VCaP (cell line): ENCODE measurements around the gene PTGES2.

Experiments used
- H3K27ac ChIP-seq: fragments of 450-650 bp; 2 replicates; pipeline ENCODE4 v1.5.1; 2017
- CTCF ChIP-seq: fragments of 450-650 bp; conservative IDR thresholded peaks from 2 replicates; pipeline ENCODE4 v1.5.1; 2017; ENCODE audit warnings: mild to moderate bottlenecking, moderate library complexity

PTGES2 gene

GRCh38 chr9:128123451-128124080, 4.0 kb downstream of the PTGES2 start:
- no peak for TF ChIP-seq CTCF
- H3K27ac ChIP-seq: no peak overlapping the region

- H3K27ac ChIP-seq: no peak overlapping the region
- no peak for TF ChIP-seq CTCF
These were observed 4.7 kb downstream of the PTGES2 start for GRCh38 chr9:128122809-128123175.

- no peak for TF ChIP-seq CTCF
- H3K27ac ChIP-seq: no peak overlapping the region
These were observed 5.4 kb downstream of the PTGES2 start for GRCh38 chr9:128121924-128122808.

DNA sequence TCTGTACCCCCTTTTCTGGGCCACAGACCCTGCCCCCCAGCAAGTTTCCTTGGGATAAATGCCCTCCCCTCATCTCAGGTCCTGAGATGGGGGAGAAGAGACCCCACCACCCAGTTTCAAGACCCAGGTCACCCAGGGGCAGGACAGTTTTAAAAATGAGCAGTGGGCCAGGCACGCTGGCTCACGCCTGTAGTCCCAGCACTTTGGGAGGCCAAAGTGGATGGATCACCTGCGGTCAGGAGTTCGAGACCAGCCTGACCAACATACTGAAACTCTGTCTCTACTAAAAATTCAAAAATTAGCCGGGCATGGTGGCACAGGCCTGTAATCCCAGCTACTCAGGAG, 6.1 kb downstream of the PTGES2 start:
- no peak overlapping the region for H3K27ac ChIP-seq
- TF ChIP-seq CTCF: no peak

- H3K27ac ChIP-seq: no peak overlapping the region
- no peak for TF ChIP-seq CTCF
These were observed 6.6 kb downstream of the PTGES2 start for GRCh38 chr9:128120741-128121465.

GRCh38 chr9:128120061-128120740, 7.3 kb downstream of the PTGES2 start:
- no peak overlapping the region for H3K27ac ChIP-seq

More at GRCh38 chr9:128120061-128120740, 7.3 kb downstream of the PTGES2 start:
- TF ChIP-seq CTCF: no peak
